PC-3 (cell line): ENCODE data around the gene SIX2.

Experiments used
- EZH2 ChIP-seq: fragments of 300-600 bp; sonication (generic); IDR thresholded peaks from one replicate; pipeline ENCODE4 v1.6.1; 2017; ENCODE audit warnings: antibody characterized with exemption, mild to moderate bottlenecking, low read length; ENCODE audit not compliant: unreplicated experiment
- EZH2phosphoT487 ChIP-seq: fragments of 300-600 bp; sonication (generic); IDR thresholded peaks from 2 replicates; pipeline ENCODE4 v1.6.1; 2018; ENCODE audit warnings: mild to moderate bottlenecking, antibody characterized with exemption, low read length, borderline replicate concordance
- TF ChIP-seq, protein P1 (sequence below): fragments of 300-600 bp; sonication (generic); conservative IDR thresholded peaks from 2 replicates; pipeline ENCODE4 v1.5.1; 2017; ENCODE audit warnings: antibody characterized with exemption, low read depth, mild to moderate bottlenecking, low read length

GRCh38 chr2:44979581-44979980 is 29.7 kb downstream of the SIX2 start:
- TF ChIP-seq, protein P1, sequence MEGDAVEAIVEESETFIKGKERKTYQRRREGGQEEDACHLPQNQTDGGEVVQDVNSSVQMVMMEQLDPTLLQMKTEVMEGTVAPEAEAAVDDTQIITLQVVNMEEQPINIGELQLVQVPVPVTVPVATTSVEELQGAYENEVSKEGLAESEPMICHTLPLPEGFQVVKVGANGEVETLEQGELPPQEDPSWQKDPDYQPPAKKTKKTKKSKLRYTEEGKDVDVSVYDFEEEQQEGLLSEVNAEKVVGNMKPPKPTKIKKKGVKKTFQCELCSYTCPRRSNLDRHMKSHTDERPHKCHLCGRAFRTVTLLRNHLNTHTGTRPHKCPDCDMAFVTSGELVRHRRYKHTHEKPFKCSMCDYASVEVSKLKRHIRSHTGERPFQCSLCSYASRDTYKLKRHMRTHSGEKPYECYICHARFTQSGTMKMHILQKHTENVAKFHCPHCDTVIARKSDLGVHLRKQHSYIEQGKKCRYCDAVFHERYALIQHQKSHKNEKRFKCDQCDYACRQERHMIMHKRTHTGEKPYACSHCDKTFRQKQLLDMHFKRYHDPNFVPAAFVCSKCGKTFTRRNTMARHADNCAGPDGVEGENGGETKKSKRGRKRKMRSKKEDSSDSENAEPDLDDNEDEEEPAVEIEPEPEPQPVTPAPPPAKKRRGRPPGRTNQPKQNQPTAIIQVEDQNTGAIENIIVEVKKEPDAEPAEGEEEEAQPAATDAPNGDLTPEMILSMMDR, result no peak
- TF ChIP-seq EZH2phosphoT487 (no peak), EZH2 (no peak)
